A549 treated with Mapracorat at 1 μM for 4 hours (cell line): Measurements from ENCODE around the gene NRG2. TPM values are rescaled to one million over a fixed set of nuclear protein-coding genes. Genes with fewer than 3 reads are reported as not detected.

ENCODE experiments used
- total RNA-seq: library from RNA; stranded (reverse); fragments of 200-300 nt; extraction: Qiagen RNA extraction; gene quantifications from 5 replicates; pipeline ENCODE4 v1.2.3, GENCODE V29; 2022

Gene NRG2
- total RNA-seq = 1.6 to 2.4 TPM (median 2.0 TPM) in 5 replicates

DNA sequence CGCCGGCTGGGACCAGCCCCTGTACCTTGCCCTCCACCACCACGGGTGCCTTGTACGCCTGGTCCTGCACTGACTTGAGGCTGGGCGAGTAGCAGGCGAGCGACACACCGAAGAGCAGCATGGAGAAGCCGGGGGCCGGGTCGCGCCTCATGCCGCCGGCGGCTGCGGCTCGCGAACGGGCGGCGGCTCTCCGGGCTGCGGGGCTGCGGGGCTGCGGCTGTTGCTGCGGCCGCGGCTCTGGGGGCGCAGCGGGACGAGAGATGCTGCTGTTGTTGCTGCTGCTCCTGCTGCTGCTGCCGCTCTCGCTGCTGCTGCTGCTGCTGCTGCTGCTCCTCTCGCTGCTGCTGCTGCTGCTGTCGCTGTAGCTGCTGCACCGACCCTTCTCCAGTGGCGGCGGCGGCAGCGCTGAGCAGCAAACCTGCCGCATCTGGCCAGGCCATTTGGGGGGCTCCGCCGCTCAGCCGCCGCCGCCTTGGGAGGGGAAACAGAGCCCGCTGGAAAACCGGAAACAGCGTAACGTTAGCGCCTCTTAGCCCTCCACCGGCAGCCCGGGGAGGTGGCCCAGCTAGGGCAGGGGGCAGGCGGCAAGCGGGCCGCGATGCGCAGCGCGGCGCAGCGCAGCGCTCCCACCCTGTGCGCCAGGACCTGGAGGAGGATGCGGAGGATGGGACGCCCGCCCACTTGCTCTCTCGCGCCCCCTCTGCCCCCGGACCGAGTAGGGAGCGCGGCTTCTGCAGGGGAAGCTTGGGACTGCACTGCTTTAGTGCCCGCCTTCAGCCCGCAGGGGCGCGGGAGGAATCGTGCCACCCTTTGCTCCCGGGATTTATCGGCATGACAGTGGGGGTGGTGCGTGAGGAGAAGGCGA, at the start of gene NRG2:
TSS of gene NRG2 (minus strand) at position 657 of the 865 bp plus-strand sequence.

Other genes starting within 250 kb of the NRG2 start
- 0.02 to 0.05 TPM (median 0.04 TPM) in 4 of 5 replicates, not detected in the other for gene PSD2, start 247.5 kb downstream of the NRG2 start, total RNA-seq
- gene PURA, start 70.8 kb upstream of the NRG2 start, total RNA-seq = 4.4 to 5.3 TPM (median 5.0 TPM) in 5 replicates
- gene IGIP, start 82.6 kb upstream of the NRG2 start, total RNA-seq = 0.55 to 1.0 TPM (median 0.79 TPM) in 5 replicates
- 149 to 258 TPM (median 171 TPM) in 5 replicates for gene CYSTM1, start 131.9 kb upstream of the NRG2 start, total RNA-seq